OCI-LY7 (cell line): ENCODE data around the gene PARN.

Experiments
- CTCF ChIP-seq: fragments of 200-600 bp; sonication (generic); conservative IDR thresholded peaks from 2 replicates; pipeline ENCODE4 v1.5.1; 2014; ENCODE audit warnings: mild to moderate bottlenecking, antibody characterized with exemption, low read length, moderate library complexity, mixed read lengths
- EZH2phosphoT487 ChIP-seq: fragments of 200-600 bp; sonication (generic); IDR thresholded peaks from 2 replicates; pipeline ENCODE4 v1.6.1; 2018; ENCODE audit warnings: low read depth, borderline replicate concordance, mild to moderate bottlenecking, mixed run types, antibody characterized with exemption, low read length, moderate library complexity, mixed read lengths

GRCh38 chr16:14505846-14506245 lies 124.2 kb downstream of the PARN start:
- TF ChIP-seq CTCF = no peak
- no peak for TF ChIP-seq EZH2phosphoT487
